SK-N-SH (cell line): ENCODE data around the gene SRPK1. TPM values are rescaled to one million over a fixed set of nuclear protein-coding genes. Genes with fewer than 3 reads are reported as not detected.

Experiments
- CTCF ChIA-PET: fragments of 300-600, 350-600 bp; formaldehyde crosslinking; extraction: SDS; loops from one replicate; lab custom pipeline; 2021; lab: Yijun Ruan, JAX
- POLR2A ChIA-PET: fragments of 350-600 bp; sonication (Branson Sonifier 250); formaldehyde crosslinking; extraction: SDS; loops from one replicate; lab custom pipeline; 2020; ENCODE audit warnings: antibody characterized with exemption, inconsistent platforms; lab: Yijun Ruan, JAX
- DNase-seq: peaks from one replicate; pipeline ENCODE4 v3.0.0; 2012
- H2AFZ ChIP-seq: fragments of 200-600 bp; sonication (generic); 2 replicates; pipeline ENCODE4 v1.8.1; 2016; ENCODE audit warnings: antibody characterized with exemption, mild to moderate bottlenecking, low read depth
- H3F3A ChIP-seq: fragments of 200-600 bp; sonication (generic); replicated peaks from 2 replicates; pipeline ENCODE3; 2016; ENCODE audit warnings: antibody characterized with exemption, mild to moderate bottlenecking; ENCODE audit not compliant: insufficient read depth
- H3K27ac ChIP-seq, 2 experiments: fragments of 200-500 bp in 1 of 2; fragments of 200-600 bp in 1 of 2; sonication (Bioruptor generic) in 1 of 2; sonication (generic), shearing (Covaris generic) in 1 of 2; 2 replicates each; pipeline versions ENCODE4 v1.5.1 to v1.6.1; 2014 to 2016; ENCODE audit warnings: low read depth in 2 of 2, inconsistent platforms in 1 of 2, low read length in 1 of 2, mild to moderate bottlenecking in 1 of 2, mixed read lengths in 1 of 2
- H3K27me3 ChIP-seq: fragments of 200-600 bp; sonication (generic), shearing (Covaris generic); 2 replicates; pipeline ENCODE4 v1.6.1; 2016; ENCODE audit warnings: mixed run types; ENCODE audit not compliant: insufficient read depth
- H3K36me3 ChIP-seq, 2 experiments: fragments of 200-500 bp in 1 of 2; fragments of 200-600 bp in 1 of 2; sonication (Bioruptor generic) in 1 of 2; sonication (generic) in 1 of 2; replicated peaks in 1 of 2; 2 replicates each; pipeline versions ENCODE3 to v1.5.1; 2014 to 2016; ENCODE audit warnings: low read length in 1 of 2, mild to moderate bottlenecking in 1 of 2; ENCODE audit not compliant: insufficient read depth in 2 of 2, control insufficient read depth in 1 of 2
- H3K4me1 ChIP-seq, 2 experiments: fragments of 200-500 bp in 1 of 2; fragments of 200-600 bp in 1 of 2; sonication (Bioruptor generic) in 1 of 2; sonication (generic), shearing (Covaris generic) in 1 of 2; 2 replicates each; pipeline versions ENCODE4 v1.5.1 to v1.6.1; 2014 to 2016; ENCODE audit warnings: low read depth in 1 of 2, low read length in 1 of 2, mixed run types in 1 of 2; ENCODE audit not compliant: insufficient read depth in 2 of 2, control insufficient read depth in 1 of 2
- H3K4me2 ChIP-seq: fragments of 200-600 bp; sonication (generic), shearing (Covaris generic); 2 replicates; pipeline ENCODE4 v1.6.1; 2017; ENCODE audit warnings: mixed run types
- H3K4me3 ChIP-seq, 2 experiments: fragments of 200-500 bp in 1 of 2; fragments of 200-600 bp in 1 of 2; sonication (Bioruptor generic) in 1 of 2; sonication (generic), shearing (Covaris generic) in 1 of 2; 2 replicates each; pipeline versions ENCODE4 v1.5.1 to v1.8.1; 2014 to 2016; ENCODE audit warnings: low read depth in 2 of 2, inconsistent platforms in 1 of 2, low read length in 1 of 2, mild to moderate bottlenecking in 1 of 2, mixed read lengths in 1 of 2, moderate library complexity in 1 of 2
- H3K79me2 ChIP-seq: fragments of 200-600 bp; sonication (generic); 2 replicates; pipeline ENCODE4 v1.8.1; 2017; ENCODE audit warnings: mild to moderate bottlenecking; ENCODE audit not compliant: insufficient read depth
- H3K9ac ChIP-seq: fragments of 200-600 bp; sonication (generic); 2 replicates; pipeline ENCODE4 v1.6.1; 2017; ENCODE audit warnings: mixed run types
- H3K9me2 ChIP-seq: fragments of 200-600 bp; sonication (generic); 2 replicates; pipeline ENCODE4 v1.6.1; 2017; ENCODE audit warnings: mixed run types
- H3K9me3 ChIP-seq: fragments of 200-600 bp; sonication (generic); 2 replicates; pipeline ENCODE4 v1.6.1; 2017; ENCODE audit warnings: mixed run types, mild to moderate bottlenecking, moderate library complexity
- H4K20me1 ChIP-seq: fragments of 200-600 bp; sonication (generic); 2 replicates; pipeline ENCODE4 v1.6.1; 2017; ENCODE audit warnings: mild to moderate bottlenecking, mixed run types; ENCODE audit not compliant: insufficient read depth
- CHD2 ChIP-seq: fragments of 150-350 bp; IDR thresholded peaks from 2 replicates; pipeline ENCODE4 v1.6.1; 2018; ENCODE audit warnings: low read length; ENCODE audit not compliant: partially characterized antibody
- CTCF ChIP-seq: fragments of 200-600 bp; sonication (generic); IDR thresholded peaks from 2 replicates; pipeline ENCODE4 v1.6.1; 2017; ENCODE audit warnings: antibody characterized with exemption, mild to moderate bottlenecking, moderate library complexity
- ELF1 ChIP-seq: IDR thresholded peaks from 2 replicates; pipeline ENCODE4 v1.4.0; 2012
- FOXM1 ChIP-seq: IDR thresholded peaks from 2 replicates; pipeline ENCODE4 v1.4.0; 2012; ENCODE audit warnings: low read depth, mild to moderate bottlenecking
- GABPA ChIP-seq: IDR thresholded peaks from 2 replicates; pipeline ENCODE4 v1.4.0; 2012; ENCODE audit warnings: low read depth, mild to moderate bottlenecking
- REST ChIP-seq: IDR thresholded peaks from 2 replicates; pipeline ENCODE4 v1.6.1; 2012; ENCODE audit warnings: mild to moderate bottlenecking, low read depth, low read length, moderate library complexity
- SIN3A ChIP-seq: IDR thresholded peaks from 2 replicates; pipeline ENCODE4 v1.6.1; 2012; ENCODE audit warnings: low read depth, mild to moderate bottlenecking, low read length, moderate library complexity, borderline replicate concordance
- SMC3 ChIP-seq: IDR thresholded peaks from 2 replicates; pipeline ENCODE4 v1.6.1; 2012; ENCODE audit warnings: low read depth, low read length, improper control_type of control experiment
- TAF1 ChIP-seq: IDR thresholded peaks from 2 replicates; pipeline ENCODE4 v1.6.1; 2012; ENCODE audit warnings: low read depth, mild to moderate bottlenecking, low read length, moderate library complexity, borderline replicate concordance
- TCF12 ChIP-seq: IDR thresholded peaks from 2 replicates; pipeline ENCODE4 v1.4.0; 2012
- USF2 ChIP-seq: fragments of 150-350 bp; IDR thresholded peaks from 2 replicates; pipeline ENCODE4 v1.6.1; 2017; ENCODE audit warnings: antibody characterized with exemption, low read length, low read depth, borderline replicate concordance
- WGBS: methylation state at CpG from one replicate; pipeline ENCODE4 v1.1.6; 2017; ENCODE audit warnings: low lambda C conversion rate; 5-methylcytosine and 5-hydroxymethylcytosine counted together
- polyA plus RNA-seq, 3 experiments: library from polyadenylated mRNA; depleted of rRNA; stranded (reverse); fragments of >200 nt; gene quantifications; 2 replicates each; pipeline ENCODE4 v1.2.3, GENCODE V29; 2012
- TF ChIP-seq, protein P1 (sequence below): IDR thresholded peaks from 2 replicates; pipeline ENCODE4 v1.4.0; 2012; ENCODE audit warnings: low read depth, borderline replicate concordance
- TF ChIP-seq, protein P2 (sequence below): IDR thresholded peaks from 2 replicates; pipeline ENCODE4; 2012

Gene SRPK1
- polyA plus RNA-seq, 1 of the 3 experiments (the other 2 are of a cell fraction): 10.6 TPM

DNA sequence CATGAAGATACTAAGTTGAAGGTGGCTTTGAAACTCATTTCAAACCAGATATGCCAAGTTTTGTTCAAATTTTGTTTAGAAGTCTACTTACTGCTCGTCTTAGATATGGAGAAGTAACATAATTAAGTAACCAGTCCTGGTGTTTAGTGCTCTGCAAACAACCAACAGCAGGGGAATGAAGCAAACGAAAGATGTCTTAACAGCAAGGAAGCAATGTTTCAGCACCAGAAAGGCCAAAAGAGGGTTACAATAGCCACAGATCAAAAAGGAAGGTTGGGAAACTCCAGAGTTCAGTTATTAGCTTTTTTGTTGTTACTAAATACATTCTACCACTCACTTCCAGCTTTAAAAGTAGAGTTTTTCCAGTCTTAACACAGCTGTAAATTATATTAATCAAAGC is 70.7 kb downstream of the SRPK1 start:
- Histone ChIP-seq H3K4me3 (no peak overlapping the region), H4K20me1 (no peaks in the 10 kb centered on the region), H2AFZ (no peak overlapping the region), H3K36me3 (peaks cover 27 to 76% of the 10 kb centered on the region in 2 experiments), H3K79me2 (no peaks in the 10 kb centered on the region; the same call in 1 of the 2 replicates), H3K27ac (no peak overlapping the region), H3K4me2 (no peak overlapping the region), H3K9me3 (no peaks in the 10 kb centered on the region), H3K9me2 (no peaks in the 10 kb centered on the region), H3F3A (no peaks in the 10 kb centered on the region), H3K4me1 (no peaks in the 10 kb centered on the region), H3K27me3 (no peaks in the 10 kb centered on the region), H3K9ac (no peak overlapping the region)
- 85% methylated on average over 2 of the region's 2 CpGs for WGBS
- ChIA-PET POLR2A (no interaction called here), CTCF (no interaction called here)
- TF ChIP-seq, protein P1, sequence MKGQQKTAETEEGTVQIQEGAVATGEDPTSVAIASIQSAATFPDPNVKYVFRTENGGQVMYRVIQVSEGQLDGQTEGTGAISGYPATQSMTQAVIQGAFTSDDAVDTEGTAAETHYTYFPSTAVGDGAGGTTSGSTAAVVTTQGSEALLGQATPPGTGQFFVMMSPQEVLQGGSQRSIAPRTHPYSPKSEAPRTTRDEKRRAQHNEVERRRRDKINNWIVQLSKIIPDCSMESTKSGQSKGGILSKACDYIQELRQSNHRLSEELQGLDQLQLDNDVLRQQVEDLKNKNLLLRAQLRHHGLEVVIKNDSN: no peak
- no peak for TF ChIP-seq GABPA
- no peak for TF ChIP-seq ELF1
- no peak for TF ChIP-seq TCF12
- TF ChIP-seq, protein P2, sequence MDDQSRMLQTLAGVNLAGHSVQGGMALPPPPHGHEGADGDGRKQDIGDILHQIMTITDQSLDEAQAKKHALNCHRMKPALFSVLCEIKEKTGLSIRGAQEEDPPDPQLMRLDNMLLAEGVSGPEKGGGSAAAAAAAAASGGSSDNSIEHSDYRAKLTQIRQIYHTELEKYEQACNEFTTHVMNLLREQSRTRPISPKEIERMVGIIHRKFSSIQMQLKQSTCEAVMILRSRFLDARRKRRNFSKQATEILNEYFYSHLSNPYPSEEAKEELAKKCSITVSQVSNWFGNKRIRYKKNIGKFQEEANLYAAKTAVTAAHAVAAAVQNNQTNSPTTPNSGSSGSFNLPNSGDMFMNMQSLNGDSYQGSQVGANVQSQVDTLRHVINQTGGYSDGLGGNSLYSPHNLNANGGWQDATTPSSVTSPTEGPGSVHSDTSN: no peak
- no peak for TF ChIP-seq FOXM1
- TF ChIP-seq SMC3: no peak
- no peak for TF ChIP-seq CHD2
- TF ChIP-seq SIN3A: no peak
- TF ChIP-seq CTCF: no peak
- TF ChIP-seq USF2: no peak
- no peak for TF ChIP-seq REST
- TF ChIP-seq TAF1: no peak
- DNase-seq: no peak
